IMR-90 (cell line): ENCODE results near the gene TRAF4. TPM values are rescaled to one million over a fixed set of nuclear protein-coding genes. Genes with fewer than 3 reads are reported as not detected.
A peak's percentile ranks its signal among the peaks of the same experiment; 100 is the strongest.

Experiments
- ATAC-seq: fragments of 200-7000 bp; cut with Tn5 transposase; 2 replicates; pipeline ENCODE4 v1.9.1; 2020; ENCODE audit warnings: low read depth, mild to moderate bottlenecking, moderate library complexity
- BruUV-seq: library from RNA; stranded (reverse); fragments of 400-500 nt; replicated peaks from 2 replicates; lab custom pipeline; 2021; lab: Mats Ljungman, UMichigan
- CTCF ChIA-PET: fragments of 300-600 bp; formaldehyde crosslinking; extraction: SDS; loops from one replicate; lab custom pipeline; 2021; ENCODE audit warnings: antibody characterized with exemption; lab: Yijun Ruan, JAX
- POLR2A ChIA-PET: fragments of 300-600 bp; sonication (Branson Sonifier 250); formaldehyde crosslinking; loops from one replicate; lab custom pipeline; 2022; ENCODE audit warnings: antibody characterized with exemption; ENCODE audit not compliant: unreplicated experiment; lab: Charles Lee
- DNase-seq: peaks from one replicate; pipeline ENCODE4 v3.0.0; 2013
- H2AFZ ChIP-seq: replicated peaks from 2 replicates; pipeline ENCODE3; 2013; ENCODE audit warnings: low read length, mild to moderate bottlenecking; ENCODE audit not compliant: poor library complexity
- H2AK5ac ChIP-seq: 2 replicates; pipeline ENCODE4 v1.6.1; 2013; ENCODE audit warnings: low read depth, low read length, inconsistent platforms
- H2AK9ac ChIP-seq: replicated peaks from 2 replicates; pipeline ENCODE3; 2013; ENCODE audit warnings: mild to moderate bottlenecking, low read depth, low read length, moderate library complexity; ENCODE audit not compliant: poor library complexity
- H2BK120ac ChIP-seq: 2 replicates; pipeline ENCODE4 v1.6.1; 2013; ENCODE audit warnings: low read depth, low read length, inconsistent platforms
- H2BK15ac ChIP-seq: 3 replicates; pipeline ENCODE4 v1.6.1; 2013; ENCODE audit warnings: low read depth, low read length, inconsistent platforms
- H2BK20ac ChIP-seq: 2 replicates; pipeline ENCODE4 v1.6.1; 2013; ENCODE audit warnings: low read depth, mild to moderate bottlenecking, inconsistent platforms, low read length, moderate library complexity
- H2BK5ac ChIP-seq: 2 replicates; pipeline ENCODE4 v1.6.1; 2013; ENCODE audit warnings: mild to moderate bottlenecking, low read depth, low read length, inconsistent platforms; ENCODE audit not compliant: poor library complexity, severe bottlenecking
- H3K14ac ChIP-seq: replicated peaks from 2 replicates; pipeline ENCODE4 v1.6.1; 2013; ENCODE audit warnings: low read depth, low read length, inconsistent platforms
- H3K18ac ChIP-seq: 2 replicates; pipeline ENCODE4 v1.6.1; 2013; ENCODE audit warnings: low read depth, low read length, control low read depth
- H3K23ac ChIP-seq: 2 replicates; pipeline ENCODE4 v1.6.1; 2013; ENCODE audit warnings: low read depth, low read length, inconsistent platforms
- H3K27ac ChIP-seq: 2 replicates; pipeline ENCODE4 v1.5.1; 2013; ENCODE audit warnings: mild to moderate bottlenecking, control low read depth, low read length; ENCODE audit not compliant: insufficient read depth
- H3K27me3 ChIP-seq: 2 replicates; pipeline ENCODE4 v1.6.1; 2013; ENCODE audit warnings: low read length; ENCODE audit not compliant: control insufficient read depth, insufficient read depth
- H3K36me3 ChIP-seq: 2 replicates; pipeline ENCODE4 v1.6.1; 2013; ENCODE audit warnings: low read length, mixed read lengths; ENCODE audit not compliant: control insufficient read depth, insufficient read depth
- H3K4ac ChIP-seq: 2 replicates; pipeline ENCODE4 v1.6.1; 2013; ENCODE audit warnings: low read depth, low read length, inconsistent platforms
- H3K4me1 ChIP-seq: 2 replicates; pipeline ENCODE4 v1.6.1; 2013; ENCODE audit warnings: low read length, mixed read lengths; ENCODE audit not compliant: control insufficient read depth, insufficient read depth
- H3K4me2 ChIP-seq: 2 replicates; pipeline ENCODE4 v1.6.1; 2013; ENCODE audit warnings: low read depth, mild to moderate bottlenecking, control low read depth, low read length, moderate library complexity
- H3K4me3 ChIP-seq: 2 replicates; pipeline ENCODE4 v1.5.1; 2013; ENCODE audit warnings: low read depth, mild to moderate bottlenecking, control low read depth, low read length, moderate library complexity; ENCODE audit not compliant: insufficient read depth
- H3K56ac ChIP-seq: 2 replicates; pipeline ENCODE4 v1.6.1; 2013; ENCODE audit warnings: low read length, inconsistent platforms; ENCODE audit not compliant: insufficient read depth; ENCODE audit errors: extremely low read depth
- H3K79me1 ChIP-seq, 2 experiments: 2 replicates each; pipeline ENCODE4 v1.6.1; 2013; ENCODE audit warnings: low read length in 2 of 2, inconsistent platforms in 1 of 2, low read depth in 1 of 2
- H3K9ac ChIP-seq: 2 replicates; pipeline ENCODE4 v1.6.1; 2013; ENCODE audit warnings: low read depth, low read length, control low read depth
- H3K9me1 ChIP-seq: 2 replicates; pipeline ENCODE4 v1.6.1; 2013; ENCODE audit warnings: low read length, inconsistent platforms; ENCODE audit not compliant: insufficient read depth
- H3K9me3 ChIP-seq: 2 replicates; pipeline ENCODE4 v1.6.1; 2013; ENCODE audit warnings: low read length; ENCODE audit not compliant: control insufficient read depth, insufficient read depth
- H4K20me1 ChIP-seq: 2 replicates; pipeline ENCODE4 v1.6.1; 2013; ENCODE audit warnings: low read length, inconsistent platforms; ENCODE audit not compliant: insufficient read depth
- H4K5ac ChIP-seq: 2 replicates; pipeline ENCODE4 v1.6.1; 2013; ENCODE audit warnings: mild to moderate bottlenecking, low read depth, low read length, control low read depth
- H4K8ac ChIP-seq, 2 experiments: 2 replicates each; pipeline ENCODE4 v1.6.1; 2013; ENCODE audit warnings: low read depth in 2 of 2, low read length in 2 of 2, control low read depth in 1 of 2, inconsistent platforms in 1 of 2
- H4K91ac ChIP-seq: 2 replicates; pipeline ENCODE4 v1.6.1; 2013; ENCODE audit warnings: low read depth, low read length, inconsistent platforms; ENCODE audit not compliant: insufficient read depth
- CEBPB ChIP-seq: IDR thresholded peaks from 2 replicates; pipeline ENCODE4 v1.6.1; 2012; ENCODE audit warnings: low read depth, low read length, improper control_type of control experiment
- RCOR1 ChIP-seq: IDR thresholded peaks from 2 replicates; pipeline ENCODE4 v1.6.1; 2012; ENCODE audit warnings: mild to moderate bottlenecking, low read length, improper control_type of control experiment; ENCODE audit not compliant: insufficient replicate concordance
- WGBS, 2 experiments: methylation state at CpG; one replicate each; pipeline versions ENCODE4 v1.1.5 to v1.1.7; 2013; ENCODE audit warnings: missing lambda C conversion rate in 2 of 2; ENCODE audit not compliant: insufficient read length in 1 of 2; ENCODE audit errors: extremely low coverage in 2 of 2; 5-methylcytosine and 5-hydroxymethylcytosine counted together
- dilution Hi-C: fragments of 300-500 bp; cut with HindIII; formaldehyde crosslinking; loops from one replicate; pipeline ENCODE4 v1.14.3; 2018; ENCODE audit warnings: low sequenced_read_pairs; ENCODE audit not compliant: unreplicated experiment
- in situ Hi-C: fragments of 300-500 bp; cut with MboI; formaldehyde crosslinking; loops from 3 replicates; pipeline ENCODE4 v1.14.3; 2019; ENCODE audit warnings: low sequenced_read_pairs, inconsistent platforms, mixed read lengths
- intact Hi-C: fragments of 100-400 bp; cut with micrococcal nuclease; formaldehyde crosslinking; loops from 2 replicates; pipeline ENCODE4 v1.10.0; 2022
- polyA plus RNA-seq, 3 experiments: library from polyadenylated mRNA; depleted of rRNA; stranded (reverse); fragments of >200 nt; gene quantifications; 2 replicates each; pipeline ENCODE4 v1.2.3, GENCODE V29; 2012; ENCODE audit warnings: low replicate concordance in 1 of 3
- total RNA-seq: library from RNA; depleted of rRNA; stranded (reverse); fragments of >200 nt; gene quantifications from 2 replicates; pipeline ENCODE4 v1.2.3, GENCODE V29; 2012

The TRAF4 gene
- total and polyA plus RNA-seq, 2 of the 4 experiments (the other 2 are of a cell fraction): 36.9 to 63.2 TPM

- no peak overlapping the region for H3K9ac ChIP-seq
- H4K91ac ChIP-seq: no peak overlapping the region
- peak; percentile 35; the same call in 1 of the 2 replicates for TF ChIP-seq CEBPB
- TF ChIP-seq RCOR1: no peak
- H3K14ac ChIP-seq: no peak overlapping the region
- H3K56ac ChIP-seq: no peak overlapping the region
- no peak overlapping the region for H3K27ac ChIP-seq
- in situ Hi-C loops: no loop called here
- H3K18ac ChIP-seq: no peak overlapping the region
- H3K4ac ChIP-seq: no peak overlapping the region
- no peak overlapping the region for H2AK5ac ChIP-seq
- no peak overlapping the region for H3K4me2 ChIP-seq
- H2BK20ac ChIP-seq: no peak overlapping the region
- peaks cover 27% of the 10 kb centered on the region; the same call in 1 of the 2 replicates for H4K20me1 ChIP-seq
- ChIA-PET POLR2A (interaction anchor here (1.1 kb wide), 1 partner anchor 34 kb away, joined by 3 read pairs; no protein-coding TSS in a partner anchor), CTCF (interaction anchor here (0.7 to 1.7 kb wide), 2 partner anchors 12 to 34 kb away, joined by 3 to 5 read pairs; no protein-coding TSS in a partner anchor)
- dilution Hi-C loops: no loop called here
- DNase-seq: peak; percentile 66
- H2BK120ac ChIP-seq: no peak overlapping the region
- no peaks in the 10 kb centered on the region for H3K9me3 ChIP-seq
- intact Hi-C loops: loop anchor here (5.0 to 10.0 kb wide), 2 partner anchors 54 to 96 kb away; partner anchors contain the start of gene ERAL1
- no peak overlapping the region for H4K5ac ChIP-seq
- peak; percentile 56 for ATAC-seq
- no peaks in the 10 kb centered on the region for H3K9me1 ChIP-seq
- H2BK5ac ChIP-seq: no peak overlapping the region
- peaks cover 4% of the 10 kb centered on the region; the same call in 1 of the 2 replicates for H3K4me1 ChIP-seq
- no peak overlapping the region for H2BK15ac ChIP-seq
- H3K27me3 ChIP-seq: no peaks in the 10 kb centered on the region
- WGBS, 2 experiments: 80% methylated on average over 1 of the region's 9 CpGs; no CpG with 5 or more reads in 1 of the 2 experiments
- no peak overlapping the region for H2AK9ac ChIP-seq
- peaks cover 10 to 50% of the 10 kb centered on the region in 2 experiments for H3K79me1 ChIP-seq
- H3K4me3 ChIP-seq: no peak overlapping the region
- no TSS peak for BruUV-seq
- no peak overlapping the region for H3K23ac ChIP-seq
- H3K36me3 ChIP-seq: peaks cover 34% of the 10 kb centered on the region
- no peak overlapping the region for H4K8ac ChIP-seq
- H2AFZ ChIP-seq: no peak overlapping the region
Measured at GRCh38 chr17:28760601-28761562, 17.1 kb downstream of the TRAF4 start.
